ENCODE data around the gene NPIPA1.
"Not testable (repeated sequence)": the region's sequence is repeated elsewhere in the genome, so short reads cannot be mapped to it uniquely, and the experiment has no call there.

Gene NPIPA1

DNA sequence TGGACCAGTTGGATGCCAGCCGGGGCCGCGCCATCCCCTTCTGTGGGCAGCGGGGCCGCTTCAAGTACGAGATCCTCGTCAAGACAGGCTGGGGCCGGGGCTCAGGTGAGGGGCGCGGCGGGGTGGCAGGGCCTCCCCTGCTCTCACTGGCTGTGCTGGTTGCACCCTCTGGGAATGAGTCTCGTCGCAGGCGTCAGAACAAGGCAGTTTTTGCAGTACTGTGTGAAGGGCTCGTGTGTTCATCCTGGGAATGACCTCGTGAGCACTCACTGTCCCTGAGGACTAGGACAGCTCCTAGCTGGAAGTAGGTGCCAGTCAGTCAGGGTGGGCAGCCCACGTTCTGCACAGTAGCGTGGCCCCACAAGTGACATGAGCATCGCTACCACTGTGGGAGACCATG, 6.3 kb upstream of the NPIPA1 start:
- DNase-seq = not testable (repeated sequence)

DNA sequence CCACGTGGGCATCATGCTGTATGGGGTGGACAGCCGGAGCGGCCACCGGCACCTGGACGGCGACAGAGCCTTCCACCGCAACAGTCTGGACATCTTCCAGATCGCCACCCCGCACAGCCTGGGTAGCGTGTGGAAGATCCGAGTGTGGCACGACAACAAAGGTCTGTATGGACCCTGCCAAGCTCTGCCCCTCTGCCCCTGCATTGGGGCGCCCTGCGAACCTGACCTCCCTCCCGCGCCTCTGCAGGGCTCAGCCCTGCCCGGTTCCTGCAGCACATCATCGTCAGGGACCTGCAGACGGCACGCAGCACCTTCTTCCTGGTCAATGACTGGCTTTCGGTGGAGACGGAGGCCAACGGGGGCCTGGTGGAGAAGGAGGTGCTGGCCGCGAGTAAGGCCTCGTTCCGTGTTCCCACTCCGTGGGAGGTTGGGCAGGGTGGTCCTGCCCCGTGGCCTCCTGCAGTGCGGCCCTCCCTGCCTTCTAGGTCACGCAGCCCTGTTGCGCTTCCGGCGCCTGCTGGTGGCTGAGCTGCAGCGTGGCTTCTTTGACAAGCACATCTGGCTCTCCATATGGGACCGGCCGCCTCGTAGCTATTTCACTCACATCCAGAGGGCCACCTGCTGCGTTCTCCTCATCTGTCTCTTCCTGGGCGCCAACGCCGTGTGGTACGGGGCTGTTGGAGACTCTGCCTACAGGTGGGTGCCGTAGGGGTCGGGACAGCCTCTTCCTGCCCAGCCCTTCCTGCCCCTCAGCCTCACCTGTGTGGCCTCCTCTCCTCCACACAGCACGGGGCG, 4.5 kb upstream of the NPIPA1 start:
- DNase-seq = not testable (repeated sequence)

DNA sequence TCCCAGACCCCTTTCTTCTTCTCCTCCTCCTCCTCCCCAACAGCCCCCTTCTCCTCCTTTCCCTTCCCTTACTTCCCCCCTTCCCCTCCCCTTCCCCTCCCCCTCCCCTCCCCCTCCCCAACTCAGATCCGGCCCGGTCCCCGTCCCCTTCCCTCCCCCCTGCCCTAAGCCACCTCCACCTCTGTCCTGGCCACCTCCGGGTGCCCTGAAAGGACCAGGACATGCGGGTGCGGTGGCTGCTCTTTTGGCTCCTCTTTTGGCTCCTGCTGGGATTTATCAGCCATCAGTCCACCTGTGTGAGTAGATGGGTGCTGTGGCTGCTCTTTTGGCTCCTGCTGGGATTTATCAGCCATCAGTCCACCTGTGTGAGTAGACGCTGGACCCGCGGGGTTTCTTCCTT, 751 bp downstream of the NPIPA1 start:
- not testable (repeated sequence) for DNase-seq

- DNase-seq = not testable (repeated sequence)
Observed at GRCh38 chr16:14942686-14943085, 5.4 kb downstream of the NPIPA1 start.

DNA sequence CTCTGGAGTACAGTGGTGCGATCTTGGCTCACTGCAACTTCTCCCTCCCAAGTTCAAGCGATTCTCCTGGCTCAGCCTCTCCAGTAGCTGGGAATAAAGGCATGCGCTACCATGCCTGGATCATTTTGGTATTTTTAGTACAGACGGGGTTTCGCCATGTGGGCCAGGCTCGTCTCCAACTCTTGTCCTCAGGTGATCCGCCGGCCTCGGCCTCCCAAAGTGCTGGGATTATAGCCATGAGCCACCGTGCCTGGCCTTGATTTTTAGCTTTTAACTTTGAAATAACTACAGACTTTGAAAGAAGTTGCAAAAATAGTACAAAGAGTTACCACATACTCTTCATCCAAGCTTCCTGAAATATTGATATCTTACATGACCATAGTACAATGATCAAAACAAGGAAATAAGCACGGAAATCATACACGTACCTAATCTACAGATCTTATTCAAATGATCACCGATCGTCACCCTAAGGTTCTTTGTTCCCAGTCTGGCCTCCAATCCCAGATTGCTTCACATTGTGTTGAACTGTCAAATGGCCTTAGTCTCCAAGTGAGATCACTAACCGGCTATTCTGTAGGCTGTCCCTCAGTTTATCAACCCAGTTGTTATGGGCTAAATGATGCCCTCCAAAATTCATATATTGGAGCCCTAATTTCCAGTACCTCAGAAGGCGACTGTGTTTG, 18.4 kb downstream of the NPIPA1 start:
- DNase-seq = no peak

GRCh38 chr16:14957576-14958322, 20.5 kb downstream of the NPIPA1 start:
- DNase-seq = no peak

DNA sequence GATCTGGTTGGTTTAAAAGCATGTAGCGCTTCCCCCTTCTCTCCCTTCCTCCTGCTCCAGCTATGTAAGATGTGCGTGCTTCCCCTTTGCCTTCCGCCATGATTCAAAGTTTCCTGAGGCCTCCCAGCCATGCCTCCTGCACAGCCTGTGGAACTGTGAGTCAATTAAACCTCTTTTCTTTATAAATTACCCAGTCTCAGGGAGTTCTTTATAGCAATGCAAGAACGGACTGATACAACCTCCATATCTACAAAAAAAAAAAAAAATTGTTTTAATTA, 21.0 kb downstream of the NPIPA1 start:
- no peak for DNase-seq

GRCh38 chr16:14958970-14959369, 21.7 kb downstream of the NPIPA1 start:
- no peak for DNase-seq

- DNase-seq = no peak
Observed at GRCh38 chr16:14961405-14962186, 24.4 kb downstream of the NPIPA1 start.

DNA sequence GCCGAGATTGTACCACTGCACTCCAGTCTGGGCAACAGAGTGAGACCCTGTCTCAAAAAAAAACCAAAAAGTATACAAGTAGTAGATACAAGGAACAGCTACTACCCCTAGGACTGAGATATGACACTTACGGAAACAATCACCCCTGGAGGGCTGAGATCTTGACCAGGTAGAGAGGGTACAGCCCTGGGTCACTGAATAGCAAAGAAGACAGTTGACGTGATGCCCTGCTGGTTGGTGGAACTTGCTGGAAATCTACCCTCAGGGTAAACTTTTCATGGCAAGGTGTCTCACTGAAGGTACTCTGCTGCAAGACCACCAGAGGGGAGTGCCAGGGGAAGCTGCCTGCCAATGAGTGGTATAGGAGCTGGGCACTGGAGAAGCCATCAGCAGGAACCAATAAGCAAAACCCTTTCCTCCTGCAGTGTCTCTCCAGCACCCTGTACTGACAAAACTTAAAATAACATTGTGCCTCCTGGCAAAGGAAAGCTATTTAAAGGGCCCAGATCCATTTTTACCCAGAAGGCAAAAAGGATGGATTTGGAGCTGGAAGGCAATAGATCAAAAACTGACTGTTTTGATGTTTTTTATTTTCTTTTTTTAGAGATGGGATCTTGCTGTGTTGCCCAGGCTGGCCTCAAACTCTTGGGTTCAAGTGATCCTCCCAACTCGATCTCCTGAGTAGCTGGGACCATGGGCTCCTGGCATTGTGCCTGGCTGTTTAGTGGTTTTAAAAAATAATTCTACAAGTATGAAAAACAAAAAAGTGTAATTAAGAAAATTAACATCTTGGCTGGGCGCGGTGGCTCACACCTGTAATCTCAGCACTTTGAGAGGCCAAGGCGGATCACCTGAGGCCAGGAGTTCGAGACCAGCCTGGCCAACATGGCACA, 26.3 kb downstream of the NPIPA1 start:
- no peak for DNase-seq

DNA sequence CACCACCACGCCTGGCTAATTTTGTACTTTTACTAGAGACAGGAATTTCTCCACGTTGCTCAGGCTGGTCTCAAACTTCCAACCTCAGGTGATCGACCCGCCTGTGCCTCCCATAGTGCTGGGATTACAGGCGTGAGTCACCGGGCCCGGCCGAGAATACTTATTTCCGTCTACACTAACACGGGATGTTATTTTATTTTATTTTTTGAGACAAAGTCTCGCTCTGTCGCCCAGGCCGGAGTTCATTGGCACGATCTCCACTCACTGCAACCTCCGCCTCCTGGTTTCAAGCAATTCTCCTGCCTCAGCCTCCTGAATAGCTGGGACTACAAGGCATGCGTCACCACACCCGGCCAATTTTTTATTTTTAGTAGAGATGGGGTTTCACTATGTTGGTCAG, 28.1 kb downstream of the NPIPA1 start:
- DNase-seq = no peak

- not testable (repeated sequence) for DNase-seq
Observed at GRCh38 chr16:14969795-14970194, 32.6 kb downstream of the NPIPA1 start.

- not testable (repeated sequence) for DNase-seq
Observed at GRCh38 chr16:14971621-14972228, 34.5 kb downstream of the NPIPA1 start.

GRCh38 chr16:14973785-14974322, 36.6 kb downstream of the NPIPA1 start:
- not testable (repeated sequence) for DNase-seq

DNA sequence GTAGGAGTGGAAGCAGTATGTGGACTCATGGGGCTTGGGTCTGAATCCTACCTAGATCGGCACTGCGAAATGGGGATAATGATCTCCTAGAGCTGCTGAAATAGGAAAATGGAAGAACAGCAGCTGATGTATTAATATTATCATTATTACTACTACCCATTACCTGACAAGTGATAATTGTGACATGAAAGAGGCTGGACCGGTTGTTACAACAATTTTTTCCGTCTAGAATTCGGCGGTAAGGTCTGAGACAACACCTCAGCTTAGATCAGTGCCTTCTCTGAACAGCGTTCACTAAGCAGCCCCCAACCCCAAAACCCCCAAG, 37.0 kb downstream of the NPIPA1 start:
- peak; percentile 64 for DNase-seq

- DNase-seq = peak; percentile 80
Observed at GRCh38 chr16:14974656-14975417, 37.6 kb downstream of the NPIPA1 start, which contains the start of gene PDXDC1. TSS of gene PDXDC1 (plus strand) at chr16:14975026. CDS start at chr16:14975200, 174 bp downstream.

DNA sequence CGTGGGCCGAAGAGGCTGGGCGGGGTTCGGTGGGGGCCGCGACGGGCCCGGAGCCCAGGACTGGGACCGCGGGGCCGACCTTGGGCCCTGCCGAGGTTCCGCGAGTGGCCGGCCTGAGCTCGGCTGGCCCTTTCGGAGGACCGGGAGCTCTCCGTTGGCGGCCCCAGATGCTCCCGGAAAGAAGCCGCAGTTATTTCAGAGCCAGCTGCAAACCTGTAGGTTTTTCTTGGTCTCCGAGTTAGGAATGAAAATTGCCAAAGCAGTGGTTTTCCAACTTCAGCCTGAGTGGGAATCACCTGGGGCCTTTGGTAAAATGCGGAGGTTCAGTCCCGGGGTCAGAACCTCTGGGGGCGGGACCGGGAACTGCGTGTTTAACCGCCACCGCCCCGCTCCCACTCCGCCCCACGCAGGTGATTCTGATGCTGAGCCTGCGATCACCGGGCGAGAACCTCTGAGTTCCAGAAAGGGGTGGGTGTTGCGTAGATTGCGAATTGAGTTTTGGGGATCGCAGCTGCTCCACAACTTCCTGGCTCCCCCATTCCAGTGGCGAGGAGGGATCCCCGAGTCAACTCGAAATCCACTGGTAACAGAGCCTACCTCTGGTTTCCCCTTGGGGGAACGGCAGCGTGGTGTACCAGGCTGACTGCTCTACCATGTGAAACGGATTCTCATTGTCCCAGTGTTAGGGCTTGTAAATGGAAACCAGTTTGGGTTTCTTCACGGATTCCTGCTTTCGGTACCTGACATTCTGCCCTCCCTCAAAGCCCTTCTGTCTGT, 38.4 kb downstream of the NPIPA1 start:
- peak; percentile 57 for DNase-seq

GRCh38 chr16:14976971-14977736, 39.9 kb downstream of the NPIPA1 start:
- not testable (repeated sequence) for DNase-seq

- DNase-seq = not testable (repeated sequence)
Observed at GRCh38 chr16:14978281-14978680, 41.0 kb downstream of the NPIPA1 start.

All from right forelimb (tissue), 1 donor.